HG02885 (cell line): Measurements from ENCODE around the gene EEF1A2.

Experiments
- ATAC-seq: cut with Tn5 transposase; IDR thresholded peaks from one replicate; pipeline ENCODE4 v1.9.1; 2021; ENCODE audit warnings: mild to moderate bottlenecking; ENCODE audit not compliant: unreplicated experiment, poor library complexity

Gene EEF1A2

DNA sequence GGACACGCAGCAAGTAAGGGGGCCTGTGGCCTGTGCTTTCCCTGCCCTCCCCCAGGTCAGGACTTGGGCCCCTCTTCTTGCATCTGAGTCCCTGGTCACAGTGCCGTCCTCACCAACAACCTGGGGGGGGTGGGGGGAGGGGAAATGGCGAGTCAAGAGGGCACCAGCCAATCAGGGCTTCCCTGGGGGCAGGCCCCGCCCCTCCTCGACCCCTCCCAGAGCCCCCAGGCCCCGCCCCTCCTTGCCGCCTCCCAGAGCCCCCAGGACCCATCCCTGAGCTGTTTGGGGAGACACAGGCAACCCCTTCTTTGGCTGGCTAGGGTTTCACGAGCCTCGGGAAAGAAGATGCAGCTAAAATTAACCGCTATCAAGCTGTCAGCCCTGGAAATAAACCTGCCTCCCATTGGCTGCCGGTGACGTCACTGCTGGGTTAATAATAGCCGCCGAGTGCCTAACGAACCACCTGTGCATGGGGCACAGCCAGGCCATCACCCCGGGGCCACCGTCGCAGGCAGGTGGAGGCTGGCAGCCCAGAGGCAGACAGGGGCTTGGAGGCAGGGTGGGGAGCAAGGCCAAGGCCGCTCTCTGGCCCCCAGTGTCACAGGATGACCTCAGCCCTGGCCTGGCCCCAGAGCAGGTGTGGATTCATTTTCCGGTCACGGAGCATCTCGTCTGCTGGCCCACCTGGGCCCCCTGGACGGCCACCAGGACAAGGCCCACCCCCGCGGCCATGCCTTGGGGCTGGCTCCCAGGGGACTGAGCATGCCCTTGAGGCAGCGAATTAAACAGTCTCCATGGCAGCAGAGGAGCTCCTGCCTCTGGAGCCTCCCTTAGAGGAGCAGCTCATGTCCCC is 3.2 kb upstream of the EEF1A2 start:
- ATAC-seq, result no peak

DNA sequence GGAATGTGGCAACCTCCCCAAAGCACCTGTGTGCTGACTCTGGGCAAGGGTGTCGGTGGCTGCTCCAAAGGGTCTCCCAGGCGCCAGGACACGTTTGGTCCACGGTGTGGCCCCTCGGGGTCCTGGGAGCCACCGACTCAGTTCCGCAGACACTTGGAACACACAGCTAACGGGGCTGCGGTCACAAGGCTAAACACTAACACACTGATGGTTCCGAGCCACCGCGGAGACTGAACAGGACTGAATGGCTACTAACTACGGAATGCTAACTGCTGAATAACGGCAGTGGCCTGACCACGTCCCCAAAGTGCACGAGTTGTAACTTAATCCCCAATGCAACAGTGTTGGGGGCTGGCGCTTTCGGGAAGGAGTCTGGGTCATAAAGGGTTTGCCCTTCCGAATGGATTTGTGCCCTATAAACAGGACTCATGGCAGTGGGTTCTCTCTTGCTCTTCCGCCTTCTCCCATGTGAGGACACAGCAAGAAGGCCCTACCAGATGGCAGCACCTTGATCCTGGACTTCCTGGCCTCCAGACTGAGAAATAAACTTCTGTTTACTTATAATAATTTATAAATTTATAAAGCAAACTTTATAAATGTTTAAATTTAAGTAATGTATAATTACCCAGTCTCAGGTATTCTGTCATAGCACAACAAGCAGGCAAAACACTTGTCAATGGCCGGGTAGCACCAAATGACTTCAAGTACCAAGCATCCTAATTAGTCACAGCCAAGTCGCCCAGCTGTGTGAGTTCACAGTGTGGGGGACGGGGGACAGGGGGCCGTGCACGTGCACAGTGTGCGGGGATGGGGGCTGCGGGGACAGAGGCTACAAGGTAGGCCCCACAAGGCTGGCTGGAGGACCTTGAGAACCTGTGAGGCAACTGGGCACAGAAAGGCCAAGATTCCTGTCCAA is 2.3 kb upstream of the EEF1A2 start:
- ATAC-seq, result no peak

DNA sequence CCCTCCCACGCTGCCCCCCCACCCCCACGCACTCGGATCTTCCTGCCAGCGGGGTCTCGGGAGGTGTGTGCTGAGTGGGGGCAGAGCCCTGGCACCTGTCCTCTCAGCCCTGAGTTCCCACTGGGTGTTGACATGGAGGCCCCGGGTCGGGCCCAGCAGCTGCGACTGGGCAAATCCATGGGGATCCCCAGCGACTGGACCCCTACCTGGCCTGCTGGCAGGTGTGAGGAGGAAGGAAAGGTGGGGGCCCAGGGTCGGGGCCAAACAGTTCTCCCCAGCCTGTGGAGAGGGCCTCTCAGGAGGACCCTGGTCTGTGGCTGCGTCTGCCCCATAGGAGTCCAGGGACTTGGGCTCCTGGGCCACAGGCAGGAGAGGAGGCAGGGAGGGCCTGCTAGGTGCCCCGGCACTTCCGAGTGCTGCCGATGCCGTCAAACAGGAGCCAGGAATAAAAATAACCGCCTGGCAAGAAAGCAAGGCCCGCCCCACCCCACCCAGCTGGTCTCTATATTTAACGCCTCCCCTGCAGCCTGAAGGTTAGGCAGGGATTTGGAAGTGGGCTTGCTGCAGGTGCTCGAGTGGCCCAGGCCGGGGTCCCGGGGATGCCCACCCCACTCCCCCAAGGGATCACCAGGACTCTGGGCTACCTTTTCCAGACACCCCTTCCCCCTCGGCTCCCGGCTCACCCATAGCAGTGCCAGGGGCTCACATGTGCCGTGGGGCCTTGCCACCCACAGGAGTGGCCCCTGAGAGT is 1.4 kb upstream of the EEF1A2 start:
- ATAC-seq, result no peak

DNA sequence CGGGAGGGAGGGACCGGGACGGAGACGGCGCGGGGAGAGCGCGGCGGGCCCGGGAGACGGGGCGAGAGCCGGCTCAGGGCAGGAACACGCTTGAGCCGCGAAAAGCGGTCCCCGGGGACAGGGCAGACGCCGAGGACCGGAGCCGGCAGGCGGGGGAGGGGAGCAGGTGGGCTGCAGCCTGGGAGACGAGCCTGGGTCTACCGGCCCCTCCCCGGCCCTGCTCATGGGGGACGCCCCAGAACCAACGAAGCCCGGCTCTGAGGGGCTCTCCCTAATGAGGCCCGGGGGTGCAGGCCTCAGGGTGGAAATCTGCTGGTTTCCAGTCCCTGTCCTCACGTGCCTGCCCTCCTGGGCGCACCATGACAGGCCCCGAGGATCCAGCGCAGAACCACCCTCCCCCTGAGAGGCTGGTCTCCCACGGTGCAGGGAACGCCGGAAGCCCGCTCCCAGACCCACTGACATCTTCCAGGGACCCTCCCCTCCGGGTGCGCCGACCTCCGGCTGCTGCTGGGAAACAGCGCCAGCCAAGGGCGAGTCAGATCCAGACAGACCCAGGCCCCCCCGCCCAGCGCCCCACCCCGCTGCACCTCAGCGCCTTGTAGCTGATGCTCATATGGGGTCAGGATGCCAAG is 571 bp upstream of the EEF1A2 start:
- ATAC-seq, result no peak

DNA sequence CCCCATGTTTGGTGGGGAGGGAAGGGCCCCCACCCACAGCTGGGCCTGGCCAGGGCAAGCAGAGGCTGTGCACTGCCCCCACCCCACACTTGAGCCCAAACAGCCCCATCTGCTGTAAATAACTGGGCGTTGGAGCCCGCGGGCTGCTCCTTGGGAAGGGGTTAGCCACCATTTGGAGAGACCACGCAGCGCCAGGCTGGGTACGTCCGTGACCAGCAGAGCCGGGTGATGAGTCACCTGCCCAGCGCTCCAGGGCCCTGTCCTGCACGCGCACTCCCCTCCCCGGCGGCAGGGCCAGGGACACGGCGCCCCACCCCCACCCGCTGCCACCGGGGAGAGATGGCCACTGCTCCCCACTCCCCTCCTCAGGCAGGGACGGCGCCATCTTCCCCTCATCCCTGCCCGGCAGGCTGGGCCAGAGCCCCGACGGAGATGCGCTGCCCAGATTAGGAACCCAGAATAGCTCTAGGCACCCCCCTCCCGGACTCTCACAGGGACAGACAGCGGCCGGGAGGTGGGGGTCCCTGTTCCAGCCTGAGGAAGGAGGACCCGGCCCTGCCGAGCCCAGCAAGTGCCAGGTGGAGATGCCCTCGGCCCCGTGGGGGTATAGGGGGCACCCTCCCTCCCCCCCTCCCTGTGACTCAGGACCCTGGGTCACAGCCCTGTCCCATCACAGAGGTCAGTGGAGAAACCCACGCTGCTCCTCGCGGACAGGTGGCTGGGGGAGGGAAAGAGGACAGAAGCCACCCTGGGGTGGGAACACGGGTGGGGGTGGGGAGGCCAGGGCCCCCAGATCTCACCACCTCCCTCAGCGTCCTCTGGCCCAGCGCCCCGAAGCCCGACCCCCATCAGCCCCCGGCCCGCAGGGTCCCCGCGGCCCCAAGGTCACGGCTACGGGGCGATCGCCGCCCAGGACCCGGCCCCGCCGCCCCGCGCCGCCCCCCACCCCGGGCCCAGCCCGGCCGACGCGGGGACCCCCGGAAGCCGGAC is 642 bp downstream of the EEF1A2 start:
- no peak for ATAC-seq

DNA sequence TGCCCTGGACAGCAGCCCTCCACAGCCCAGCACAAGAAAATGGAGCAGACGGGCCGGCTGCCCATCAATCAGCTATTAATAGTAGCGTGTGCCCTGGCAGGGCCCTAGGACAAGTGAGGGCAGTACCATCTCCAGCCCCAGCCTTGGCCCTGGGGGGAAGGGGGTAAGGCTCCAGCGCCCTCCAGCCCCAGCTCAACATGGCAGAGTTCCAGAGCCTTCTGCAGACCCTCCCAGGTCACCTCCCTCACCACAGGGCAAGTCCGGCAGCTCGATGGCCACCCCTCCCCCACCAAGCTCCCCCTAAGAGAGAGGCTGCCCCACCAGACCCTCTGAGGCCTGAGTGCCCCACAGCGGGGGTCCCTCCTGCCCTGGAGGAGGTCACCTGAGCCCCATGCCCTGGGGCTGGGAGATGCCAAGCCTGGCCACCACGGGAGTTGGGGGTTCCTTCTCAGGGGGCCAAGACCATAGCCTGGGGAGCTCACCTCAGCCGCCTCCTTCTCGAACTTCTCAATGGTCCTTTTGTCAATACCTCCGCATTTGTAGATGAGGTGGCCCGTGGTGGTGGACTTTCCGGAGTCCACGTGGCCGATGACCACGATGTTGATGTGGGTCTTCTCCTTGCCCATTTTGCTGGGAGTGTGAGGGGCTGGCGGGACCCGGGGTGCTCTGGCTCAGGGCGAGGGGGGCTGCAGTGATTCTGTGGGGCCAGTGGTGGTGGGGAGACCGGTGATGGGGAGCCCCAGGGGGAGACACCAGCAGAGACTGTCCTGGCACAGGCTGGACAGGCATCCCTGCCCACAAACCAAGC is 1.5 kb downstream of the EEF1A2 start:
- ATAC-seq, result no peak

DNA sequence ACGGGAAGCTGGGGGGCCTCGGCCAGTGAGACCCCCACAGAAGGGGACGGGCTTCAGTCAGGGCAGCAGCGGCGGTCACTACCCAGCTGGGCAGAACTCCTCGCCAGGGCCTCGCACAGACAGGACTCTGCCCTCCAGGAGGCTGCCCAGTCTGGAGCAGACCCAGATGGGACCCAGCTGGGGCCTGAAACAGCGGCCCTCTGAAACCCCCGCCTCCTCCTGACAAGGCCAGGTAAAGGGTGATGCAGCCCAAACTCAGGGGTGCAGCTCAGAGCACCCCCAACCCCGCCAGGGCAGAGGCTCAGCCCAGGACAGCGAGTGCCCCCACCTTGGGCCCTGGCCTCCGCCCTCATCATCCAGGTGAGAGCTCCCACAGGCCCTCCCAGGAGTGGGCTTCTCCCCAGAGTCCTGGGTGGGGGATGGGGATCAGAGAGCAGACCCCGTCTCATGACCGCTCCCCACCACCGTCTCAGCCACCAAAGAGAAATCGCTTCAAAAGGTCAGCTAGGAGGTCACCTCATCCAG is 2.2 kb downstream of the EEF1A2 start:
- no peak for ATAC-seq

DNA sequence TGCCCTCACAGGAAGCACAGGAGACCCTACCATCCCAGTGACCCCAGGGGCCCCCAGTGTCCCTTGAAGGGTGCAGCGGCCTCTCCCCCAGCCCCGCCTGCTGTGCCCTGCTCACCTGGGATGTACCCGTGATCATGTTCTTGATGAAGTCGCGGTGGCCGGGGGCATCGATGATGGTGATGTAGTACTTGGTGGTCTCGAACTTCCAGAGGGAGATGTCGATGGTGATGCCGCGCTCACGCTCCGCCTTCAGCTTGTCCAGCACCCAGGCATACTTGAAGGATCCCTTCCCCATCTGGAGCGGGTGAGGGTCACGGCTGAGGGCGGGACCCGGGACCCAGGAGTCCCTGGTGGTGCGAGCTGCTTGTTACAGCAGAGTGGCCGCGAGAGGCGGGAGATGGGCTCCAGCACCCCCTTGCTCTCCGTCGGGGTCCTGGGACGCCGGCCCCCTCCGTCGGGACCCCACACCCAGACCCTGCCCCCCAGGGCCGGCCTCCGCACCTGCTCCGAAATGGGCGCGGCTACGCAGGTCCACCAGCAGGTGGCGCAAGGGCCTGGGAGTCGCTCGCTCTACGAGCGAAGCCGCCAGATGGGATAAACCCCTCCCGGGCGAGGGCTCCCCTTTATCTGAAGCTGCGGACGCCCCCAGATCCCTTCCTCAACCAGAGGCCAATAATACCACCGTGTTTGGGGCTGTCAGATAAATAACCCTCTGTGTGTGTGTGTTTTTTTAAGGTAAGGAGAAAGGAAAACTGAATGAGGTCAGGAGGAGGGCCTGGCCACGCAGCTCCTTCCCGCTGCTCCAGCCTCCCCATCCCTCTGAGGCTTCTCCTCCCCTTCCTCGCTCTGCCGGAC is 2.9 kb downstream of the EEF1A2 start:
- no peak for ATAC-seq

DNA sequence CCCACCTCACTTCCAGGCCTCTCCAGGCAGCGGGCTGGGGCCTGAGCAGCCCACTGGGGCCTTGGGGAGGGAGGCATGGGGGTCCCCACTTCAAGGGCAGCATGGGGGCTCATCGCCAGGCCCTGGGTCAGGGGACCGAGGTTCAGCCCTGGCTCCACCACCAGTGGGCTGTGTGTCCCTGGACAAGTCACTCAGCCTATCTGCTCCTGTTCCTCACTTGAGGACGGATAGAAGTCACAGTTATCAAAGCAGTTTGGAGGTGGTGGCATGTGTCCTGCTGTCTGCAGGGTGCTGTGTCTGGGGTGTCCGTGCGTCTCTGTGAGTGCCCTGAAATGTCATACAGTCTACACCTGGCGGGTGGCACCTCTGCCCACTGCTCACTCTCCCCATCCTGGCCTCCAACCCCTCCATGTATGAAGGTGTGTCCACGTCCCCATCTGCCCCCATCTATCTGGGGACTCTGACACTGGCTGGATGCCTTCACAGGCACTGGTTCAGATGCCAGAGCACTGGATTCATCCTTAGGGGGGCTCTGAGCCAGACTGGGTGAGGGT is 3.6 kb downstream of the EEF1A2 start:
- no peak for ATAC-seq

DNA sequence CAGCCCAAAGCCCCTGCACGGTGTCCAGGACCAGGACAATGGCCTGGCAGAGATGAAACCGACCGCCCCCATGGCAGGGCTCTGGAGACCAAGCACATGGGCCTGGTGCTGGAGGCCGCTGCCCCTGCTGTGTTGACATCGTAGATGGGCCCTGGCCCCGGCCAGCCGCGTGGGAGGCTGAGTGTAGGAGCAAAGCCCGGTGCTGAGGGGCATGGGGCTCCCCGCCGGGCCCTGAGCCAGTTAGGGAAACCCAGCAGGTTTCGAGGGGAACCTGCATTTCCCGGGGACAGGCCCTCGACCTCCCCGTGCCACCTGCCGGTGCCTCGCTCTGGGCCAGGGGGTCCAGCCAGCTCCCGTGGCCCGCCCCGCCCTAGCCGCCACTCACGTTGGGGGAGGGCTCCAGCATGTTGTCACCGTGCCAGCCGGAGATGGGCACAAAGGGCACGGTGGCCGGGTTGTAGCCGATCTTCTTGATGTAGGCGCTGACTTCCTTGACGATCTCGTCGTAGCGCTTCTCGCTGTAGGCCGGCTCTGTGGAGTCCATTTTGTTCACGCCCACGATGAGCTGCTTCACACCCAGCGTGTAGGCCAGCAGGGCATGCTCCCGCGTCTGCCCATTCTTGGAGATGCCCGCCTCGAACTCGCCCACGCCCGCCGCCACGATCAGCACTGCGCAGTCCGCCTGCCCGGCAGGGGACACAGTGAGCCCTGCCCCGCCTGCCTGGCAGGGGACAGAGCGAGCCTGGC is 4.3 kb downstream of the EEF1A2 start:
- ATAC-seq, result no peak

DNA sequence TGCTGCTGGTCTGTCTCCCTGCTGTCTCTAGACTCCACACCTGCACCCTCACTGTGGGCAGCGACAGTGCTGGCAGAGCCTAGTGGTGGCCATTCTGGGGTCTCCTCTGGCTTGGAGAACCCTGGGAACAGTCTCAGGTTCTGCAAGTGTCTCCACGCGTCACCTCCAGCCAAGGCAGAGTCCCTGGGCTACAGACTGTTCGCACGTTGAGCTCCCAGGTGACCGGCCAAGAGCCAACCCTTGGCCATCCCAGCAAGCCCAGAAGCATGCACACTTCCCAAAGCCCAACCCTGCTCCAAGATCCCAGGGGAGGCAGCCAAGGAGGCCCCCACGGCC is 4.8 kb downstream of the EEF1A2 start:
- ATAC-seq, result no peak

DNA sequence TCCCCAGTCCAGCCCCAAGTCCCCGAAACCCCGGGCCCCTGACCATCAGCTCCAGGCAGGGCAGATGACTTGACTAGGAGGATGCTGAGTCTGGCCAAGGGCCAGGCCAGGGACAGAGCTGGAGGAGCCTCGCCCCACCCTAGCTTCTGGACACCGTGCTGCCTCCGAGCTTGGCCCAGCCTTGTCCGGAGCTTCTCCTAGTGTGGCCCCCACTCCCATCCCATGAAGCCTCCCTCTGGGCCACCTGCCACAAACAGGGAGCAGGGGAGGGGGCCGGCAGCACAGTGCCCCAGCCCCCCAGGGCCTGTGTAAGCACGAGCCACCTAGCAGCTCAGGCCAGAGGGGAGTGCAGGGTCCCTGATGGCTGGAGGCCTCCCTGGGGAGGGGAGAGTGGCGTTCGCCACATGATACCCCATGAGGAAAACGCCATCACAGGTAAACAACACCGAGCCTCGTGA is 5.3 kb downstream of the EEF1A2 start:
- no peak for ATAC-seq

DNA sequence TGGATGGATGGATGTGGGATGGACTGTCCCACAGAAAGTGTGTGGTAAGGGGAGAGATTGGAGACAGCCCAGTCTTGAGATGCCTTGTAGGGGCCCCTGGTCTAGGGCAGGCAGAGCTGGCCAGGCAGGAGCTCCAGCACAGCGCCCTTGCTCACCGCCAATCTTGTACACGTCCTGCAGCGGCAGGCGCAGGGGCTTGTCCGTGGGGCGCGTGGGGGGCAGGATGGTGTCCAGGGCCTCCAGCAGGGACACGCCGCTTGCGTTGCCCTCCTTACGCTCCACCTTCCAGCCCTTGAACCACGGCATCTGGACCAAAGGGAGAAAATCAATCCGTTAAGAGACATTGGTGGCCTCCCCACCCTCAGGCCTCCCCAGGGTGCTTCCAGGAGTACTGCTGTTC is 5.9 kb downstream of the EEF1A2 start:
- ATAC-seq, result no peak

DNA sequence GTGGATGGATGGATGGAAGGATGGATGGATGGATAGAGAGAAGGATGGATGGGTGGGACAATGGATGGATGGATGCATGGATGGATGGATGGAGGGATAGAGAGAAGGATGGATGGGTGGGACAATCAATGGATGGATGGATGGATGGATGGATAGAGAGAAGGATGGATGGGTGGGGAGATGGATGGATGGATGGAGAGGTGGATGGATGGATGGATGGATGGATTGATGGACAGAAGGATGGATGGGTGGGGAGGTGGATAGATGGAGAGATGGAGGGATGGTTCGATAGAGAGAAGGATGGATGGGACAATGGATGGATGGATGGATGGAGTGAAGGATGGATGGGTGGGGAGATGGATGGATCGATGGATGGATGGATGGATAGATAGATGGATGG is 6.4 kb downstream of the EEF1A2 start:
- no peak for ATAC-seq

DNA sequence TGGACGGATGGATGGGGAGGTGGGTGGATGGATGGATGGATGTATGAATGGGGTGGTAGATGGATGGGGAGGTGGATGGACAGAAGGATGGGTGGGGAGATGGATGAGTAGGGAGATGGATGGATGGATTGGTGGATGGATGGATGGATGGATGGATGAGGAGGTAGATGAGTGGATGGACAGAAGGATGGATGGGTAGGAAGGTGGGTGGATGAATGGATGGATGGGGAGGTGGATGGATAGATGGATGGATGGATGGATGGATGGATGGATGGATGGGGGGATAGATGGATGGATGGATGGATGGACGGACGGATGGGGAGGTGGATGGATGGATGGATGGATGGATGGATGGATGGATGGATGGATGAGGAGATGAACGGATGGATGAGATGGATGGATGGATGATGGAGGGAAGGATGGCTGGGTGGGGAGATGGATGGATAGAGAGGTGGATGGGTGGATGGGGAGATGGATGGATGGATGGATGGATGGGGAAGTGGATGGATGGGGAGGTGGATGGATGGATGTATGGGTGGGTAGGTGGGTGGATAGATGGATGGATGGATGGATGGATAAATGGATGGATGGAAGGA is 7.2 kb downstream of the EEF1A2 start:
- ATAC-seq, result no peak

DNA sequence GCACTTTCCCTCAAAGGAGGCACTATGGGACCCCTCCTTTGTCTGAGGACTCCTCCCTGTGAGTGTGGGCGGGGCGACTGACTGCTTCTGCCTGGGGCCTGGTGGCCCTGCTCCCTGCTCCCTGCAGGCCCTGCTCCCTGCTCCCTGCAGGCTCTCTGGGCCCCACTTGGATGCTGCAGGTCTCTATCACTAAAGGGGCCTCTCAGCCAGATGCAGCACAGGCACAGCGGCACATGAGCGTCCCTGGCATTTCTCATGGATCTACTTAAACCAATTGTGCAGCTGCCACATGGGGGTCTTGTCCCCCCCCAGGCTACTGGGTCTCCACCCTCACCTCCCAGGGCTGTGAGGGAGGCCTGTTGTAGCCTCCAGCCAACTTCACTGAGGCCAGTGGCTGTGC is 7.8 kb downstream of the EEF1A2 start:
- ATAC-seq, result no peak
